SK-N-SH treated with all-trans-retinoic acid at 6 μM for 48 hours (cell line): Measurements from ENCODE around the gene PIAS2.

Source experiments
- ATAC-seq: fragments of 200-7000 bp; cut with Tn5 transposase; 3 replicates; pipeline ENCODE4 v1.9.1; 2020; ENCODE audit warnings: mild to moderate bottlenecking, moderate library complexity
- ARNTL ChIP-seq: fragments of 450-650 bp; formaldehyde crosslinking; IDR thresholded peaks from 2 replicates; pipeline ENCODE4 v1.5.0; 2020; ENCODE audit warnings: low read depth, mild to moderate bottlenecking, moderate library complexity, borderline replicate concordance
- BACH2 ChIP-seq: fragments of 250-450 bp; sonication (Bioruptor Pico); IDR thresholded peaks from 2 replicates; pipeline ENCODE4 v1.9.0; 2021; ENCODE audit warnings: mild to moderate bottlenecking, borderline replicate concordance
- CREB5 ChIP-seq: fragments of 250-450 bp; sonication (Bioruptor Pico); IDR thresholded peaks from 2 replicates; pipeline ENCODE4 v1.5.1; 2020; ENCODE audit warnings: low read depth, mild to moderate bottlenecking, moderate library complexity
- CSRNP3 ChIP-seq: fragments of 250-450 bp; sonication (Bioruptor Pico); IDR thresholded peaks from 2 replicates; pipeline ENCODE4 v1.5.1; 2021; ENCODE audit warnings: mild to moderate bottlenecking, moderate library complexity
- ESRRG ChIP-seq: fragments of 250-450 bp; sonication (Bioruptor Pico); IDR thresholded peaks from 2 replicates; pipeline ENCODE4 v1.6.1; 2021; ENCODE audit warnings: mild to moderate bottlenecking
- GLIS3 ChIP-seq: fragments of 250-450 bp; sonication (Bioruptor Pico); IDR thresholded peaks from 2 replicates; pipeline ENCODE4 v1.5.0; 2020; ENCODE audit warnings: mild to moderate bottlenecking, moderate library complexity
- ISL1 ChIP-seq: fragments of 250-450 bp; sonication (Bioruptor Pico); IDR thresholded peaks from 2 replicates; pipeline ENCODE4 v2.1.2; 2022; ENCODE audit warnings: mild to moderate bottlenecking, moderate library complexity
- OSR1 ChIP-seq: fragments of 250-450 bp; sonication (Bioruptor Pico); IDR thresholded peaks from 2 replicates; pipeline ENCODE4 v1.8.0; 2022; ENCODE audit warnings: moderate library complexity, mild to moderate bottlenecking, inconsistent platforms
- PATZ1 ChIP-seq: fragments of 250-450 bp; sonication (Bioruptor Pico); IDR thresholded peaks from 2 replicates; pipeline ENCODE4 v1.8.0; 2020; ENCODE audit warnings: mild to moderate bottlenecking, moderate library complexity, borderline replicate concordance
- POU6F1 ChIP-seq: fragments of 250-450 bp; sonication (Bioruptor Pico); IDR thresholded peaks from 2 replicates; pipeline ENCODE4 v1.8.0; 2021; ENCODE audit warnings: low read depth, mild to moderate bottlenecking, moderate library complexity, borderline replicate concordance
- PPARA ChIP-seq: fragments of 250-450 bp; sonication (Bioruptor Pico); IDR thresholded peaks from 2 replicates; pipeline ENCODE4 v1.5.0; 2020; ENCODE audit warnings: mild to moderate bottlenecking, borderline replicate concordance
- RARB ChIP-seq: fragments of 250-450 bp; sonication (Bioruptor Pico); IDR thresholded peaks from 2 replicates; pipeline ENCODE4 v1.8.0; 2021; ENCODE audit warnings: mild to moderate bottlenecking, moderate library complexity
- TOX ChIP-seq: fragments of 250-450 bp; sonication (Bioruptor Pico); IDR thresholded peaks from 2 replicates; pipeline ENCODE4 v1.8.0; 2021; ENCODE audit warnings: mild to moderate bottlenecking, moderate library complexity, borderline replicate concordance
- ZFP3 ChIP-seq: fragments of 250-450 bp; sonication (Bioruptor Pico); IDR thresholded peaks from 2 replicates; pipeline ENCODE4 v1.5.0; 2020; ENCODE audit warnings: mild to moderate bottlenecking, moderate library complexity
- ZFP30 ChIP-seq: fragments of 450-650 bp; formaldehyde crosslinking; IDR thresholded peaks from 2 replicates; pipeline ENCODE4 v1.5.0; 2022; ENCODE audit warnings: mild to moderate bottlenecking, moderate library complexity
- ZNF565 ChIP-seq: fragments of 450-650 bp; formaldehyde crosslinking; conservative IDR thresholded peaks from 2 replicates; pipeline ENCODE4 v1.5.0; 2020; ENCODE audit warnings: low read depth, mild to moderate bottlenecking, moderate library complexity
- ZNF8 ChIP-seq: fragments of 450-650 bp; formaldehyde crosslinking; IDR thresholded peaks from 2 replicates; pipeline ENCODE4 v1.5.0; 2020; ENCODE audit warnings: mild to moderate bottlenecking, moderate library complexity

Gene PIAS2

GRCh38 chr18:46793565-46793964 is 123.7 kb downstream of the PIAS2 start:
- no peak for TF ChIP-seq ZFP3 (CRISPR knock-in tag)
- no peak for TF ChIP-seq ESRRG (CRISPR knock-in tag)
- TF ChIP-seq ZFP30 (CRISPR knock-in tag) = no peak
- TF ChIP-seq TOX (CRISPR knock-in tag) = no peak
- no peak for TF ChIP-seq CSRNP3 (CRISPR knock-in tag)
- TF ChIP-seq ARNTL (CRISPR knock-in tag) = no peak
- TF ChIP-seq ZNF8 (CRISPR knock-in tag) = no peak
- TF ChIP-seq ISL1 (CRISPR knock-in tag) = no peak
- no peak for TF ChIP-seq OSR1
- no peak for TF ChIP-seq CREB5 (CRISPR knock-in tag)
- no peak for TF ChIP-seq RARB
- TF ChIP-seq BACH2 (CRISPR knock-in tag) = no peak
- TF ChIP-seq PPARA (CRISPR knock-in tag) = no peak
- no peak for TF ChIP-seq POU6F1
- no peak for TF ChIP-seq PATZ1 (CRISPR knock-in tag)
- TF ChIP-seq GLIS3 (CRISPR knock-in tag) = no peak
- ATAC-seq = peak; percentile 68; the same call in 1 of the 3 replicates

- TF ChIP-seq ZFP30 (CRISPR knock-in tag) = no peak
- TF ChIP-seq ZNF8 (CRISPR knock-in tag) = no peak
- no peak for TF ChIP-seq RARB
- TF ChIP-seq ARNTL (CRISPR knock-in tag) = no peak
- TF ChIP-seq CSRNP3 (CRISPR knock-in tag) = no peak
- TF ChIP-seq PPARA (CRISPR knock-in tag) = no peak
- no peak for TF ChIP-seq ESRRG (CRISPR knock-in tag)
- no peak for ATAC-seq
Observed at GRCh38 chr18:46789088-46789487, 128.2 kb downstream of the PIAS2 start.

GRCh38 chr18:46787674-46788073 is 129.6 kb downstream of the PIAS2 start:
- no peak for ATAC-seq
- TF ChIP-seq CSRNP3 (CRISPR knock-in tag) (no peak), ZNF565 (CRISPR knock-in tag) (no peak), ARNTL (CRISPR knock-in tag) (no peak), ESRRG (CRISPR knock-in tag) (no peak), POU6F1 (no peak)
